Measurements from ENCODE around the gene CKMT1A. TPM values are rescaled to one million over a fixed set of nuclear protein-coding genes. Genes with fewer than 3 reads are reported as not detected.
"Not testable (repeated sequence)": the region's sequence is repeated elsewhere in the genome, so short reads cannot be mapped to it uniquely, and the experiment has no call there.

The CKMT1A gene
- polyA plus RNA-seq, 4 donors: 11.3 to 115 (median 87.9) TPM

DNA sequence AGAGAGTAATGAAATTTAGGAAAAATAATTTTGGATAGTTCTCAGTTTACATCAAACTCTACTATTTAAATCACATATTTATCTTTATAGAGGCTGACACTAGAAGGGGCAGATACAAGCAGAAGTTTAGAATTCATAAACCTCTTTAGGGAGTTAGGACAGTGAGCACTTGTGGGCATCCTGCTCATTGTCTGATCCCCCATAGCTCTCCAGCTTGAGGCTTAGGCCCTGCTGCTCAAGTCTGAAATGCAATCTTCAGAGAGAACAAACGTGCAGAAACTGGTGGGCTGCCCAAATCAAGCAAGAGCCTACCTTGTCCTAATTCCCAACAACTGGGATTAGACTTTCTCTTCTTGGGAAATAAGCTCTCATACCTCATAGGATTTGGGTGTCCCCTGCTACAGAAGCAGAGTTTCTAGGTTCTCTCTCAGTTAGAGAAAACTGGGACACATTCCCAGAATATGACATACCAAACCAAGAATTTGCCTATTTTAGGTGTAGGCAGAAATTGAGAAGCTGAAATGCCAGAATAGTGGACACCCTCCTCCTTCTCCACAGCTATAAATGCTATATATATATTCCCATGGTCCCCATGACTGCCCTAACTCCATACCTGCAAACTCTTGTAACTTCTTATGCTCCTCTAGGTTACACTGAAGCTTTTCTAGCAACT lies 34.5 kb downstream of the CKMT1A start:
- 42 to 64% (median 58%) methylated on average over 1 of the region's 1 CpG for WGBS, 3 donors
- DNase-seq; H3K27me3 ChIP-seq (ENCODE audit: control insufficient read depth in 3 of 3, insufficient read depth in 3 of 3, low read length in 3 of 3); H3K4me1 ChIP-seq (ENCODE audit: control insufficient read depth in 3 of 3, insufficient read depth in 2 of 3, low read depth in 1 of 3, low read length in 2 of 3); H3K4me3 ChIP-seq (ENCODE audit: low read depth in 1 of 3, low read length in 3 of 3); H3K9me3 ChIP-seq (ENCODE audit: control insufficient read depth in 2 of 2, insufficient read depth in 1 of 2, low read depth in 1 of 2, low read length in 1 of 2); H3K27ac ChIP-seq (ENCODE audit: low read depth in 1 of 3, low read length in 2 of 3); FAIRE-seq; H3K36me3 ChIP-seq (ENCODE audit: control insufficient read depth in 3 of 3, insufficient read depth in 2 of 3, low read depth in 1 of 3, low read length in 3 of 3): not testable (repeated sequence)

DNA sequence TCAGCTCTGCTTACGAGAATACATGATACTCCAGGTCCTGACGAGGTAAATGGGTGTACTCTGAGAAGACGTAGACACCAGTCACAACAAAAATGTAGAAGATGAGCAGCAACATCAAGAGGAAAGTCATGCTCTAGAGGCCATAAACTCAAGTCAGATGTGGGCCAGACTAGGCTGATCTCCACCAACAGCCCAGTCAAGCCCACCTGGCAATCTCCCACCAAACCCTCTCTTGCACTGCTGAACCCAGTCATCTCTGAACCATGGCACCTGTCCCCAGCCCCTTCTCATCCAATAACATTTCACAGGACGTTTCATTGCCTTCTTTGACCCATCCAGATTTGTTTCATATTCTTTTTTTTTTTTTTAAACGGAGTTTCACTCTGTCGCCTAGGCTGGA lies 41.8 kb downstream of the CKMT1A start:
- WGBS, 3 donors: 68 to 73% (median 69%) methylated on average over 6 of the region's 6 CpGs
- H3K27ac ChIP-seq (ENCODE audit: low read depth in 1 of 3, low read length in 2 of 3): no peak overlapping the region
- H3K36me3 ChIP-seq (ENCODE audit: control insufficient read depth in 3 of 3, insufficient read depth in 2 of 3, low read depth in 1 of 3, low read length in 3 of 3): no peaks in the 10 kb centered on the region
- H3K4me1 ChIP-seq (ENCODE audit: control insufficient read depth in 3 of 3, insufficient read depth in 2 of 3, low read depth in 1 of 3, low read length in 2 of 3): no peaks in the 10 kb centered on the region
- H3K27me3 ChIP-seq (ENCODE audit: control insufficient read depth in 3 of 3, insufficient read depth in 3 of 3, low read length in 3 of 3): no peaks in the 10 kb centered on the region
- FAIRE-seq: no peak
- H3K4me3 ChIP-seq (ENCODE audit: low read depth in 1 of 3, low read length in 3 of 3): no peak overlapping the region
- H3K9me3 ChIP-seq (ENCODE audit: control insufficient read depth in 2 of 2, insufficient read depth in 1 of 2, low read depth in 1 of 2, low read length in 1 of 2): no peaks in the 10 kb centered on the region
- no peak for DNase-seq

DNA sequence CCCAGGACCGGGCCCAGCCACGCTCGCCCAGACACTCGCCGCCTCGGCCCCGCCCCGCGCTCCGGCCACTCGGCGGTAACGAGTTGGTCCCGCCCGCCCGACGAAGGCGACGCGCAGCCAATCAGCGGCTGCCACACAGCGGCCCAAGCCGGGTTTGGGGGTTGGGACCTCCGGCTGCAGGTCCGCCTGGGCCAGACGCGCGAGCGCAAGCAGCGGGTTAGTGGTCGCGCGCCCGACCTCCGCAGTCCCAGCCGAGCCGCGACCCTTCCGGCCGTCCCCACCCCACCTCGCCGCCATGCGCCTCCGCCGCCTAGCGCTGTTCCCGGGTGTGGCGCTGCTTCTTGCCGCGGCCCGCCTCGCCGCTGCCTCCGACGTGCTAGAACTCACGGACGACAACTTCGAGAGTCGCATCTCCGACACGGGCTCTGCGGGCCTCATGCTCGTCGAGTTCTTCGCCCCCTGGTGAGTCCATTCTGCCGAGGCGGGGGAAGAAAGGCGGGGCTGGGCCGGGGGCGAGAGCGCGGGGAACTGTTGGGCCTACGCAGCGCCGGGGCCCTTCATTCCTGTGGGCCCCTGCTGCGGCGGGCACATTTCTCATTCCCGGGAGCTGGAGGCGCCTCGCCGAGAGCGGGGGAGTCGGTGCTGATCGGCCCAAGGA lies 52.7 kb downstream of the CKMT1A start, which contains the start of gene PDIA3:
Gene PDIA3, plus strand, starts transcription at position 194 of the 658 bp plus-strand sequence. Its CDS starts 102 bp downstream, at position 296.
- not testable (repeated sequence) for H3K4me1 ChIP-seq (ENCODE audit: control insufficient read depth in 3 of 3, insufficient read depth in 2 of 3, low read depth in 1 of 3, low read length in 2 of 3); H3K9me3 ChIP-seq (ENCODE audit: control insufficient read depth in 2 of 2, insufficient read depth in 1 of 2, low read depth in 1 of 2, low read length in 1 of 2); H3K27me3 ChIP-seq (ENCODE audit: control insufficient read depth in 3 of 3, insufficient read depth in 3 of 3, low read length in 3 of 3); FAIRE-seq
- Histone ChIP-seq H3K27ac (ENCODE audit: low read depth in 1 of 3, low read length in 2 of 3) (peak within 1 kb of the TSS; percentile 96 to 99 (median 98)), H3K4me3 (ENCODE audit: low read depth in 1 of 3, low read length in 3 of 3) (peak within 1 kb of the TSS; percentile 79 to 99 (median 94)), H3K36me3 (ENCODE audit: control insufficient read depth in 3 of 3, insufficient read depth in 2 of 3, low read depth in 1 of 3, low read length in 3 of 3) (peaks cover 0 to 15% (median 0%) of the 10 kb centered on the region in 3 donors)
- DNase-seq: peak; percentile 91 to 96
- WGBS, 3 donors: 0 to 1% (median 1%) methylated on average over 67 to 84 of the region's 84 CpGs

DNA sequence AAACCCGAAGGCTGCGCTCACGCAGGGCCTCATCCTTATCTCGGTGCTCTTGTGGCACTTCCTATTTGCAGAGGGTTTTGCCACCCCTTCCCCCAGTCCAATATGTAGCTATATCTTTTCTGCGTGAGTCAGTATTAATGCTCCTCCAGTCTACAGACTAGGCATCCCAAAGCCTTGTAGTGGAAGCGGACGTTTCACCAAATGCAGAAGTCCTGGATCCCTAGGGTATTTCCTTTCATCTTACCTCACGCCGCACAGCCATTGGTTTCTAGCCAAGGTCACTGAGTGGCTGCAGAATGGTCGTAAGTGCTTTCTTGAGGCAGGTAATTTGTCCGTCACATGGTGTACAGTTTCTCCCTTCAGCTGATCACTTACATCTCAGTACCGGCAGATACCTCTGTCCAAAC lies 53.2 kb downstream of the CKMT1A start:
- Histone ChIP-seq H3K27ac (ENCODE audit: low read depth in 1 of 3, low read length in 2 of 3) (peak overlapping the region; percentile 96 to 99 (median 98)), H3K36me3 (ENCODE audit: control insufficient read depth in 3 of 3, insufficient read depth in 2 of 3, low read depth in 1 of 3, low read length in 3 of 3) (peaks cover 0 to 15% (median under 1%) of the 10 kb centered on the region in 3 donors), H3K4me3 (ENCODE audit: low read depth in 1 of 3, low read length in 3 of 3) (peak overlapping the region; percentile 79 to 99 (median 94))
- not testable (repeated sequence) for H3K27me3 ChIP-seq (ENCODE audit: control insufficient read depth in 3 of 3, insufficient read depth in 3 of 3, low read length in 3 of 3); H3K9me3 ChIP-seq (ENCODE audit: control insufficient read depth in 2 of 2, insufficient read depth in 1 of 2, low read depth in 1 of 2, low read length in 1 of 2); FAIRE-seq; H3K4me1 ChIP-seq (ENCODE audit: control insufficient read depth in 3 of 3, insufficient read depth in 2 of 3, low read depth in 1 of 3, low read length in 2 of 3)
- peak; percentile 52 to 70 for DNase-seq
- WGBS, 3 donors: 0 to 2% (median 0%) methylated on average over 12 of the region's 12 CpGs

DNA sequence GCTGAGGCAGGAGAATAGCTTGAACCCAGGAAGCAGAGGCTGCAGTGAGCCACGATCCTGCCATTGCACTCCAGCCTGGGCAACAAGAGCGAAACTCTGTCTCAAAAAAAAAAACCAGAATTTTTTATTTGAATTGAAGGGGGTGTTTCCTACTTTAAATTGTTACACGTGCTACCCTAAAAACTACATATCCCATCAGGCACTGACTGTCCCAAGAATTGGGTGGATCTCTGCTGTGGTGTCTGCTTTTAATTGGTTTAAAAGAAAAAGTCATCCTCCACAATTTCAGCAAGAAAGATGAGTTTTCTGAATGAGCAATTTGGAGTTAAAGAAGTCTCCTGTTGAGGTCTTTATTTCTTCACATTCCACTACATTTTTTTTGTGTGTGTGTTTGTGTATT lies 54.7 kb downstream of the CKMT1A start:
- Histone ChIP-seq H3K4me1 (ENCODE audit: control insufficient read depth in 3 of 3, insufficient read depth in 2 of 3, low read depth in 1 of 3, low read length in 2 of 3) (peaks cover 0 to 4% (median 2%) of the 10 kb centered on the region in 3 donors), H3K27me3 (ENCODE audit: control insufficient read depth in 3 of 3, insufficient read depth in 3 of 3, low read length in 3 of 3) (no peaks in the 10 kb centered on the region), H3K27ac (ENCODE audit: low read depth in 1 of 3, low read length in 2 of 3) (no peak overlapping the region), H3K9me3 (ENCODE audit: control insufficient read depth in 2 of 2, insufficient read depth in 1 of 2, low read depth in 1 of 2, low read length in 1 of 2) (no peaks in the 10 kb centered on the region), H3K36me3 (ENCODE audit: control insufficient read depth in 3 of 3, insufficient read depth in 2 of 3, low read depth in 1 of 3, low read length in 3 of 3) (peaks cover 2 to 21% (median 3%) of the 10 kb centered on the region in 3 donors), H3K4me3 (ENCODE audit: low read depth in 1 of 3, low read length in 3 of 3) (peak overlapping the region in 1 of 3 donors; percentile 18)
- FAIRE-seq: no peak
- peak in 1 of 2 donors; percentile 24 for DNase-seq
- WGBS, 3 donors: 17 to 34% (median 27%) methylated on average over 3 of the region's 3 CpGs

Other genes starting within 250 kb of the CKMT1A start
- gene TP53BP1, start 200.7 kb upstream of the CKMT1A start, polyA plus RNA-seq: 10 to 100 TPM in 1 of 4 donors, 1 to 10 TPM in 3; 1.1 to 28.5 (median 5.6) TPM
- gene MAP1A, start 176.3 kb upstream of the CKMT1A start, polyA plus RNA-seq: 1 to 10 TPM in 2 of 4 donors, under 1 TPM in 2; 0.22 to 4.2 (median 1.1) TPM
- gene PPIP5K1, start 103.7 kb upstream of the CKMT1A start, polyA plus RNA-seq: 10 to 100 TPM; 15.5 to 79.8 (median 62.9) TPM
- 100 to 1,000 TPM in 3 of 4 donors, 10 to 100 TPM in 1; 12.7 to 162 (median 108) TPM for gene CKMT1B, start 99.8 kb upstream of the CKMT1A start, polyA plus RNA-seq
- 1 to 10 TPM in 3 of 4 donors, under 1 TPM in 1; 0.31 to 4.1 (median 3.6) TPM for gene STRC, start 75.1 kb upstream of the CKMT1A start, polyA plus RNA-seq
- 10 to 100 TPM in 3 of 4 donors, 1 to 10 TPM in 1; 3.2 to 29.7 (median 16.7) TPM for gene CATSPER2, start 45.0 kb upstream of the CKMT1A start, polyA plus RNA-seq
- 100 to 1,000 TPM; 141 to 614 (median 317) TPM for gene PDIA3, start 52.6 kb downstream of the CKMT1A start, polyA plus RNA-seq
- gene ELL3, start 83.1 kb downstream of the CKMT1A start, polyA plus RNA-seq: 10 to 100 TPM; 27.9 to 85.7 (median 37.3) TPM
- 1,000 to 10,000 TPM in 3 of 4 donors, 100 to 1,000 TPM in 1; 739 to 2,526 (median 1,711) TPM for gene SERF2, start 98.5 kb downstream of the CKMT1A start, polyA plus RNA-seq
- gene SERINC4, start 106.4 kb downstream of the CKMT1A start, polyA plus RNA-seq: under 1 TPM in 3 of 4 donors, not detected in 1; 0.24 to 0.45 (median 0.34) TPM
- gene HYPK, start 106.7 kb downstream of the CKMT1A start, polyA plus RNA-seq: 10 to 100 TPM in 2 of 4 donors, 1 to 10 TPM in 2; 4.9 to 24.3 (median 9.1) TPM
- 10 to 100 TPM; 16.2 to 36.6 (median 19.5) TPM for gene MFAP1, start 130.8 kb downstream of the CKMT1A start, polyA plus RNA-seq
- 1 to 10 TPM; 1.1 to 5.1 (median 3.3) TPM for gene WDR76, start 133.1 kb downstream of the CKMT1A start, polyA plus RNA-seq

Data from small intestine (tissue), 7 donors.